T follicular helper cell (primary cell): ENCODE measurements around the gene ANXA6.

Experiments
- DNase-seq: peaks from one replicate; pipeline ENCODE4 v3.0.0-alpha.2; 2020; ENCODE audit warnings: low read depth

Gene ANXA6

DNA sequence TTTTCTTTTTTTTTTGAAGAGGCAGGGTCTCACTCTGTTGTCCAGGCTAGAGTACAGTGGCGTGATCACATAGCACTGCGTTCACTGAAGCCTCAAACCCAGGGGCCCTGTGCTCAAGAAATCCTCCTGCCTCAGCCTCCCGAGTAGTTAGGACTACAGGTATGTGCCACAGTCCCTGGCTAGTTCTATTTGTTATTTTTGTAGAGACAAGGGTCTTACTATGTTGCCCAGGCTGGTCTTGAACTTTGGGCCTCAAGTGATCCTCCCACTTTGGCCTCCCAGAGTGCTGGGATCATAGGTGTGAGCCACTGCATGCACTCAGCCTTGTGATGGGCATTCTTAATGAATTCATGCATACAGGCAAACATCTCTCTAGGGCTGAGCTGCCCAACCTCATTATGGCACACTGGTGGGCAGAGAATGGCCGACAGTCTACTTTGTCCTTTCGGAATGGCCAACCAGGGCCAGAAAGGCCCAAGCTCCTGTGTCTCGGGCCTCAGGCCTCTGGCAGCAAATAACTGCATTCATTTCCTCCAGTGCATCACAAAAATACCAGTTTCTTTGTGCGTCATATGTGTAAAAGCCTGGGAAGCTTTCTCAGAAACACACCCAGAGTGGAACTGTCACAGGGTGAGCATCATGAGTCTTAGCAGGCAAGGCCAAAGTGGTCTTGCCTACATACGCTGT is 27.2 kb downstream of the ANXA6 start:
- no peak for DNase-seq

DNA sequence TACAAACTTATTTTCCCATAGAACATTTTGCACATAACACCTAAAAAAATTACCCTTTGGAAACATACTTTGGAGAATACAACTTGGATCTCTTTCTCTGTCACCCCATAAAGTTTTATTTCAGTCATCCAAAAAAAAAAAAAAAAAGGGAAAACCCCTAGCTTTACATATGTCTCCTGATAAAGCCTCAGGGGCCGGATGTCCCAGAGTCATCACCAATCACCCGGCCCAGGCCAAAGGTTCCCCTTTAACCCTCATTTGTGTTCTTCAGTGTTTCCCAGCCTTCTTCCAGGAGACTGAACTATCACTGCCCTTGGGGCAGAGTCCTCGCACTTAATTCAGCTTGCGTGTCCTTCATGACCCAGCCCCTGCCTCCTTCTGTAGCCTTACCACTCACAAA is 28.8 kb downstream of the ANXA6 start:
- no peak for DNase-seq

DNA sequence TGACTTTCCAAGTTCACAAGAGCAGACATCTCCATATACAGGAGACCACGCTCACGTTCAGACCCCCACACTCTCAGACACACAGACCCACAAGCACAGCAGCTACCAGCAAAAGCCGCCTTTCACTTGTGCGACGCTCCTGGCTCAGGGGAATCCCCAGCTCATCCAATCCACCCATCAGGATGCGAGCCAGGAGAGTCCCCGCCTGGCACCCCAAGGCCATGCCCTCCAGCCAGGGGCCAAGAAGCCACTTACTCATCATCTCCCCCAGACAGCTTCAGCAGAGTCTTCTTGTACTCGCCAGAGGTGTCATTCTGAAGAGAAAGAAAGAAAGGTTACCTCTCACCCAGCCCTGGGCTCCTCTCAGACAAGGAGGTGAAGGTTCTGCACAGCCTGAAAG is 29.7 kb downstream of the ANXA6 start:
- no peak for DNase-seq

DNA sequence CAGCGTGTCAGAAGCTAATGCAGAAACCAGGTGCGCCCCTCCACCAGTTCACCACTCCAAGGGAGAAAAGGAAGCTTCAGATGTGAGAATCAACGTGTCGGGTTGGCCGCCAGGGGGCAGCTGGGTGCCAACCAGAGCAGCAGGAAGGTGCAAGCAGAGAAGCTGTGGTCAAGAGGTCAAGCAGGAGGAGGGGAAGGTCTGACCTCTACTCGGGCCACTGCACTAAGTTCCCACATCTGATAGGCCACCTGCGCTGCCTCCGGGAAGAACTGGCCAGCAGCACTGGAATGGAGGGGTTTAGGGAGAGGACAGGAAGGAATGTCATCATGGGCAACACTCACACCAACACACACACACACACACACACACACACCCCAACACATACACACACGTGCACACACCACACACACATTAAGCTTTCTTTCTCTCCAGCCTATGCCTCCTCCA is 31.4 kb downstream of the ANXA6 start:
- DNase-seq, result peak; percentile 49

DNA sequence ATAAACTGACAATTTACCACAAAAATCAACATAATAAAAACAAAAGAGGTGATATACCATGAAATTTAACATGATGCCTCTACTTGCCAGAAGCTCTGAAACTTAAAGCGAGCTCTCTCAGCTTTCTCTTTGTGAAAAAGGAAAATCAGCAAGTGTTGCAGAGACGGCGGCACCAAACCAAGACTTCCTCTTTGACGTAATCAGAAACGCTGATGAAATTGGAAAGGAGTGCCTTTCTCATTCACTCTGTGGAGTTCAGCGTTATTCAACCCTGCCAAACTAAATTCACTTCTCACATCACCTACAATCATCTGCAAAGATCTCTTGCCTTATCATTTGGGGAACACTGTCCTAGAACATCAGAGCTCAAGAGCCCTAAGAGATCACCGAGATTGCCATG is 32.2 kb downstream of the ANXA6 start:
- no peak for DNase-seq

DNA sequence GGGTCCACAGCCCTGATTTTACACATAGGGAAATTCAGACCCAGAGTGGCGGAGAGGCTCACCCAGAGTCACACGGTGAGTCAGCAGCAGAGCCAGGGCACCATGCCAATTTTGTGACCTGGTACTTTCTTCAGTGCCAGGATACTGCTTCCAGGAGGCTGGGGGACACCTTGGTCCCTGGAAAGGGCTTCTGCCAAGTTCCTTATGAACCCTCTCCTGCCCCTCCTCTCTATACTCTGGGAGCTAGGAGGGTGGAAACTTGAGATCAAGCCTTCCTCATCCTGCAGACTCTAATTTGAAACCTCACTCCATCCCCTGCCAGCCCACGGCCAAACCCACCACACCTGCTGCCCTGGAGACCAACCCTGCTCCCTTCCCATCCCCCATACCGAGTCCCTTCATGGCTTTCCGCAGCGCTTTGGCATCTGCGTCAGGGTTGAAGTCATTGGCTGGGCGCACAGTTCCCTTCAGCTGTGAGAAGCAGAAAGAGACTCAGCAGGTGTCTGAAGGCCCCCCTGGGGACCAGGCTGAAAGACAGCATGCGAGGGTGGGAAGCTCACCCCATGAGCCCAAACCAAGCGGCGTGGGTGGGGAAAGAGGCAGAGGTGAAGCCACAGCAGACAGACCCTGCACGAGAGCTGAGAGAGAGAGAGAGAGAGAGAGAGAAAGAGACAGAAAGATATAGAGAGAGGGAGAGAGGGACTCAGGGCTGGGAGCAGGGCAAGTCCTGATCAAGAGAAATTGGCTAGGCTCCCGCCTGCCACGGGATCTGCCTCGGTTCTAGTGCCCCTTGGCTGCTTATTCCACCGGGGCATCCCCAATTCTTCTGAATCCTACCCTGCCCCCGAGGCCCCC is 33.5 kb downstream of the ANXA6 start:
- no peak for DNase-seq

DNA sequence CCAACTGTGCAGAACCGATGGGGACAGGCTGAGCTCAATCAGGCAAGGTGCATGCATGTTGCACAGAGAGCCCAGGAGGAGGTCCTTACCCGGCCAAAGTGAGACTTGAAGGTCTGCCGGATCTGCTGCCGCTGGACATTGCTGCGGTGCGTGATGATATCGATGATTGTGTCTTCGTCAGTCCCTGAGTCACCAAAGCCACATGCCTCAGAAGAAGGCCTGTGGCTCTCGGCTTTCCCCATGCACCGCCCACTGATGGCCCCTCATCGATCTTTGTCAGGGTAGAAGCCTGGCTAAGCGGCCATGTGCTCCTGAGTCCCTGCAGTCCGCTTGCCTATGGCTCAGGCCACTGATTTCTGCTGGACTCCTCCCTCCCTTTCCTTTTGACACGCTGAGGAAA is 34.8 kb downstream of the ANXA6 start:
- DNase-seq, result no peak

DNA sequence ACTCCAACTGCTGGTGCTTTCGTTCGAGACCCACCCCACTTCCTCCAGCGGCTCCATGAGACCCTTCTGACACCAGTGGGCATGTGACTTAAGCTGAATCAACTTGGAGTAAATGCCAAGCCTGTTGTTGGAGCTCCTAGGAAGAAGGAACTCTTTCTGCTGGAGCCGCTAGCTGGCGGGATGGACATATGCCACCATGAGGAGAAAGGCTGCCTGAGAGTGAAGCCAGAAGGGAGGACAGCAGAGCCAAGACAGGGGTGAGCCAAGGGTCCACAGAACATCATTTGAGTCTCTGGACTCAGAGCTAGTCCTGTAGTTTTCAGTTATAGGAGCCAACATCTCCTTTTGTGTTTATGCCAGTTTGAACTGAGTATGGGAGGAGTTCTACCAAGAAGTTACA is 35.9 kb downstream of the ANXA6 start:
- no peak for DNase-seq

DNA sequence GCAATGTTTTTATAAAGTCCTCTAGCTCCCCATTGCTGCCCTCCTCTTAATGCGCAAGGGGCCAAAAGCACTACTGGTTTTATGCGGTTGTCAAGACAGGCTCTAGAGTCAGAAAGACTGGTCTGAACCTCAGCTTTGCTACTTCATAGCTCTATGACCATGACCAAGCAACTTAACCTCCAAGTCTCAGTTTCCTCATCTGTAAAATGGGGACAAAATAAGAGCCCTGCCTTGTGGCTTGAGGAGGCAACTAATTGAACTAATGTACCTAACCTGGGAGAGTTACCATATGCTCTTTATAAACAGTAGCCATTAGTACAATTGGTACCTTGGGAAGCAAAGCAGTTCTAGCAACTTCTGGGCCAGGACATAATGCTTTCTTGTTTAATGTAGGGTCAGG is 36.5 kb downstream of the ANXA6 start:
- DNase-seq, result no peak

DNA sequence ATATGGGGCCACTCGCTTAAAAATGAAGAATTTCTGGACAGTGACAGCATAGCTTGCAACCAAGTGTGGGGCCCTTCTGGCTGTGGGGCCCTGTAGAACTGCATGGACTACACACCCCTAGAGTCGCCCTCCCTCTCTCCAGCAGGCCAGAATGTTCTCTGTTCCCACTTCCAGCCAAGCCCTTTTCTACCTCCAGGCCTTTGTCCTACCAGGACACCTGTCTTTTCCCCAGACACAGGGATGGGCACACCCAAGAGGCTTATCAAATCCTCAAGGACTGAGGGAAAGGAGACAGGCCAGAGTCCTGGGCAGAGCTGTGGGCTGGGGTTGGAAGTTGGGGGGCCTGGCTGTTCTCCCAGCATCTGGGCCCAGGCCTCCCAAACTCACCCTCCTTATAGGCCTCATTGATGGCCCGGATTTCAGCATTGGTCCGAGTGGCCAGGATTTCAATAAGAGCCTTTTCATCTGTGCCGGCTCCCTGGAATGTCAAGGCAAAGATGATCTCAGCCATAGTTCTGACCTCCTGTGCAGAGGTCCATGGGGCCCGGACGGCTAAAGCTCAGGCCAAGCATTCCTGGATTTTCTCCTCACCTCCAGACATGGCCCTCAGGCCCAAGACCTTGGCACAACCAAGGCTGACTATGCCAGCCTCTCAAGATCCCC is 38.5 kb downstream of the ANXA6 start:
- no peak for DNase-seq

DNA sequence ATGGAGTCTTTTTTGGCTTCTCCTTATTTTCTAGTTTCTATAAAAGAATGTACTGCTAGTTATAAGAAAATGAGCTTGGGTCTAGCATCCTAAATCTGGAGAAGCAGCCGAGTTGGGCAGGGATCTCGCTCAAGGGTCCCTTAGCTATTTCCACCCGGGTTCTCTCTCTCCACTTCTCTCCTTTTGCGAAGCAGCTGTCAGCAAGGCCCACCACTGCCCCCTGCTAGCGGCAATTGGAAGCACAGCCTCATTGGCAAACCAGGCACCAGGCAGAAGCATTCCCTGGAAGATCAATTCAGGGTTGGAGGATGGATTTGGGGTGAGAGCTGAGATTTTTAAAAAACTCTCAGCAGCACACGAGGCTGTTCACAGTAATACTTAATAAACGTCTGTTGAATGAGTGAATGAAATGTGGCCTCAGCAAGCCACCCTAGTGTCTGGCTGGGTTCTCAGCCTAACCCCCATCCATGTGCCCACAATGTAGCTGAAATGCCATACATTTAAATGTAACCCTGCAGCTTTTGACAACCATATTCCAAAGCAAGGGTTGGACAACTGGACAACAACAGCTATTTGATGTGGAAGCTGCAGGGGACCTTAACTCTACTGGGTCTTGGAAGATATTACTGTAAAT is 42.2 kb downstream of the ANXA6 start:
- DNase-seq, result peak; percentile 57

DNA sequence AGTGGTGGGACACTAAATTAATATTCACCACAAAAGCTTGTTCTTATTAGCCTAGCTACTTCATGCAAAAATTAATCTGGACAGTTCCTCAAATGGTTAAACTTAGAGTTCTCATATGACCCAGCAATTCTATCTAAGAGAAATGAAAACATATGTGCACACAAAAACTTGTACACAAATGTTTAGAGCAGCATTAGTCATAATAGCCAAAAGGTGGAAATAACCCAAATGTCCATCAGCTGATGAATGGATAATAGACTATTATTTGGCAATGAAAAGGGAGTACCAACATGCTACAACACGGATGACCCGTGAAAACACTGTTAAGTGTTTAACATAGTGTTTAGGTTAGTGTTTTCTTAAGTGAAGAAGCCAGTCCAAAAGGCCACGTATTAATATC is 43.9 kb downstream of the ANXA6 start:
- DNase-seq, result no peak

DNA sequence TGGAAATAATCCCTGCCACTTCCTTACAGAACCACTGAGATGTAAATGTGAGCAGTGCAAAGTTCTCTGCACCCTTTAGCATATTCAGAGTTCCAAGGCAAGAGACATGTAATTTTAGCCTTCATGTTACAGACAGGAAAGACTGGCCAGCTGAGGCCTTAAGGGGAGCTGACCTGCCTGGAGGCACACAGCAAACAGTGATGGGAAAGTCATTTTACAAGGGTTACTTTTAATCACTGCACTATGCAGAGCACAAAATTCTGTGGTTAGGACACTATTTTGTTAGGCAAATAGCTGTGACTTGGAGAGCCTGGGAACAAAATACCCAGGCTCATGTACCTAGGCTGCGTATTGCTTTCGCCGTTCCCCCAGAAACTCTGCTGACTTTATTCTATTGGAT is 46.6 kb downstream of the ANXA6 start:
- no peak for DNase-seq

DNA sequence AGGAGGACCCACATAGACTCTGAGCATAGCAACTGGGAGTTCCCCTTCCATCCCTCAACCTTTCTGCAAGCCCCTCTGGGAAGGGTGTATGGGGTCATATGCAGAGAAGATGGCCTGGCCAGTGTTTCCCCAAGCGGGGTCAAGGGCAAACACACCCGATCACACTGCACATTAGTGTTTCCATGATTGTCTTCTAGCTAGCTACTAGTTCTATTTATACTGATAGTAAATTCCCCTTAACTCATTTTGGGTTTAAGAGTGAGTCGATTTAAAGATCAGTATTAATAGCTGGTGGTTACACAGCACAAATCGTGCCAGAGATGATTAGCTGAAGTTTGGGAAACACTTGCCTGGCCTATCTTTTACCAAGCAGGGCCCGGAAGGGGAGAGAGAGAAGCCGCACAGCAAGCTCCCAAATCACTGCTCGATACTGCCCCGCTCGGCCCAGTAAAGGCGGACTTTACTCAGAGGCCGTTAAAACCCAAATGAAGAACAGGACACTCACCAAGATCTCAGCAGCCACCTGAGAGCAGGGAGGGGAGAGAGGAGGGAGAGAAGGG is 47.4 kb downstream of the ANXA6 start:
- no peak for DNase-seq

DNA sequence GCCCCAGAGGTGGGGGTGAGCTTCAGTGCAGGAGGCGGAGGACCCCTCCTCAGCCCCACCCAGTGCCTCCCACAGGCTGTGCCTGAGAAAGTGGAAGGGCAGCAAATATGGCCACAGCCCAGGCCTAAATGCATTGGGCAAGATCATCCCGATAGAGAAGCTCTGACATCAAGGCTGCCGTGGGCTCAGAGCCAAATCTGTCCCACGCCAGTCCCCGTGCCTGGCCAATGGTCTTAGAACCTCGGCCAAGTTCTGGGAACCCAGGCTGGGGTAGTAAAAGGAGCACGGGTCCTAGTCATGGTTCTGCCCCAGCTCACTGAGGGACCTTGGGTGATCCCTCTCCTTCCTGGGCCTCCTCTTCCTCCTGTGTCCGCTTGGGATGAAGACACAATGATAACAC is 49.0 kb downstream of the ANXA6 start:
- no peak for DNase-seq

DNA sequence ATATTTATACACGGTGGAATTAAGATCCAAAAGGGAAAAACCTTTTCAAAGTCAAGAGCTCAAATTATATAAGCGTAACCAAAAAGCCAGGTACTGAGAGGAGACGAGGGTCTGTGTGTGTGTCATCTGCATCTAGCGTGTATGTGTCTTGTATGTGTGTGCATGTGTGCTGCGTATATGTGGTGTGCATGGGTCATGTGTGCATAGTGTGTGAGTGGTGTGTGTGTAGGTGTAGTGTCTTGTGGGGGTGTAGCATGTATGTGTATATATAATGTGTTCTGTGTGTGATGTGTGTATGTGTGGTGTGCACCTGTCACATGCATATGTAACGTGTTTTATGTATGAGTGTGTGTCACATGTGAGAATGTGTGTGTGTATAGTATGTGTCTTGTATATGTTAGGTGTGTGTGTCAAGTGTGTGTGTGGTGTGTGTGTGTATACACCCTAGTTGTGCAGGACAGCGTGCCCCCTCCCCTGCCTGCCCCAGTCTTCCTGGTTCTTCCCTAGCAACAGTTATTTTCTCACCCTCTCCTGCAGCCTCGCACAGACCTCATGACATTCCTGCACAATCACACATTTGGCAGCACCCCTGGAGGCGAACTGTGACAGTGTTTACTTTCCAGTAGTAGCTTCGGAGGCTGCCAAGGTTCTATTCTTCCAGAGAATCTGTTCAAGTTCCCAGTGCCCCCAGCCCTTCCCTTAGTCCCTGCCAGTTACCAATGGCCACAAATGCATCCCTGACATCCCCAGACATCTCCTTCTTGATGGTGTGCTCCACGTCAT is 49.6 kb downstream of the ANXA6 start:
- no peak for DNase-seq

DNA sequence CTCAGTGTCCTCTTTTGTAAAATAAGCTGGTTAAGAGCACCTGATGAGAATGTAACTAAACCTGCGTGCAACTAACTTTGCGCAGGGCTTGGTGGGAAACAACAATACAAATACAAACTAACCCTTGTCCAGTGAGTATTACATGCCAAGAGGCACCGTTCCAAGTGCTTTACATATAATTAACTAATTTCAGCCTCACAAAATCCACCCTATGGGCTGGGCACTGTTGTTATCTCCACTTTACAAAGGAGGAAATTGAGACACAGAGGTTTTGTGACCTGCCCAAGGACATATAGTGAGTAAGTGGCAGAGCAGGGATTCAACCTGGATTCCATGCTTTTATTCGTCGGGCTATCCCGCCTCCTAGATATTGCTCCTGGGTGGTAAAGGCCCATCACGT is 50.5 kb downstream of the ANXA6 start:
- no peak for DNase-seq

DNA sequence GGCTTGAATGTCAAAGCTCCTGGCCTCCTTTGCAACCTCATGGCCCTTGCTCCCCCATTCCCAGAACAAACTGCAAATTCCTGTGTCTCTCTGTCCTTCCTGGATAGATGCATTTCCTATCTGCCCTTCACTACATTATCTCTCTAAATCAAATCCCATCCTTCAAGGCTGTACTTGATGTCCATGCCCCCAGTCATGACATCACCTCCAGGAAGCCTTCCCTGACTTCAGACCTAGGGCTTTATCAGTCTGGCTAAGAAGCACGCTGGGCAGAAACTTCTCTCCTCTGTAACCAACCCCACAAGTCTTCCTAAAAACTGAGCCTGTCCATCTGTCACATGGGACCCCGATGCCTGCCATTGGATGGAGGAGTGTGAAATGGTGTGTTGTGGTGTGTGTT is 51.1 kb downstream of the ANXA6 start:
- DNase-seq, result no peak

DNA sequence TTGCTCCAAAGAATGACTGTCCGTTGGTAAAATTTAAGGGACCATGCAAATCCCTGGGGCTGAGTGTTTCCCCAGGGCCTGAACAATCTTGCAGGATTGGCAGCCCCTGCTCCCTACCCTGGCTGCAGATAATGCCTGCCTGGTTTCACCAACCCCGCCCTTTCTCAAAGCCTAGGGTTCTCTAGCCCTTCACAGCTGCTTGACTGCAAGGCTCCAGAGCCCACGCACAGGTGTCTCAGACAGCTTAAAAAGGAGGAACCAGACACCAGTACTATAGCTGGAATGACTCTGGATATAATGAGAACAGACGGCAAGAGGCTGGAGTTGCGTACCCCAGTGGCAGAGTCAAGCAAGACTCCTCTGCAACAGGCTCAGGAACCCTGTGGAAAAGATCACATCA is 51.5 kb downstream of the ANXA6 start:
- DNase-seq, result no peak

DNA sequence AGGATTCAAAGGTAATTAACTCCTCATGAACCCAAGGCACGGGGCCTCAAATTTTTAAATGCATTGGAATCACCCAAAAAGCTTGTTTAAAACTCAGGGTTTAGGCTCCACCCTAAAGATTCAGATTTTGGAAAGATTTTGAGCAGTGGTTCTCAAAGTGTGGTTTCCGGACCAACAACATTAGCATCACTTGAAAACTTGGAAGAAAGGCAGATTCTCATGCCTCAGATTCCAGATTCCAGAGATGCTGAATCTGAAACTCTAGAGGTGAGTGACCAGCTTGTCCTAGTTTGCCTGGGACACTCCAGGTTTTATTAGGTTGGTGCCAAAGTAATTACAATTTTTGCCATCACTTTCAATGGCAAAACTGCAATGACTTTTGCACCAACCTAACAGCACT is 52.0 kb downstream of the ANXA6 start:
- DNase-seq, result no peak

DNA sequence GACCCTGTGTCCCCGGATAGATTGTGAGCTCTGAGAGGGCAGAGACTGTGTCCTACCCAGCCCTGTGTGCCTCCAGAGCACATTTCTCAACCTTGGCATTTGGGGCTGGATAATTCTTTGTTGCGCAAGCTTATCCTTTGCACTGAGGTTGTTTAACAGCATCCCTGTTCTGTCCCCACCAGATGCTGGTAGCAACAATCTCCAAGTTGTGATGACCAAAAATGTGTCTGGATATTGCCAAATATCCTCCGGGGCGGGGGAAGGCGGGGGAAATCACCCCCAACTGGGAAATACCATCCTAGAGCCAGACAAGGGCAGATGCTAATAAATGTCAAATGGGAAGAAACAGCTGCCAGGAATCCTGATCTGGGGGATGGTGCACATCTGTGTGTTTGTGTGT is 52.8 kb downstream of the ANXA6 start:
- DNase-seq, result no peak
